HL-60 (cell line): ENCODE results near the gene CATSPERB.

Experiments used
- CTCF ChIP-seq: IDR thresholded peaks from one replicate; pipeline ENCODE4 v1.5.1; 2011; ENCODE audit warnings: low read length, control low read depth, inconsistent platforms; ENCODE audit not compliant: insufficient read depth
- POLR2AphosphoS5 ChIP-seq: IDR thresholded peaks from 2 replicates; pipeline ENCODE4 v1.6.1; 2012; ENCODE audit warnings: low read depth

DNA sequence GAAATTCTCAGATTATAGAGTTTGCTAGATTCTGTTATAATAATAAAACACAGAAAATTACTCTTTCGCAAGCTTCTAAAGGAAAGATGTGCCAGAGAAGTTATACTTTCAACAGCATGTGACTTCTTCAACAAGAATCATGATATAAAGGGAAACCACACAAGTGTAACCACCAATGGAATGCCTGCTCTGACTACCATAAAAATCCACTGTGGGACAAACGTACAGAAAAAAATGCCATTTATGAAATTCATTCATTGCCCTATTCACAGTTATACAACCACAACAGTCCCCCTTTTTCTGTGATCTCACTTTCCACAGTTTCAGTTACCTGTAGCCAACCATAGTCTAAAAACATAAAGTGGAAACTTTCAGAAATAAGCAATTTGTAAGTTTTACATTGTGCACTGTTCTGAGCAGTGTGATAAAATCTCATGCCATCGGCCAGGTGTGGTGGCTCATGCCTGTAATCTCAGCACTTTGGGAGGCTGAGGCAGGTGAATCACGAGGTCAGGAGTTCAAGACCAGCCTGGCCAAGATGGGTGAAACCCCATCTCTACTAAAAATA lies 3.2 kb downstream of the CATSPERB start:
- TF ChIP-seq CTCF (no peak), POLR2AphosphoS5 (no peak)
